IMR-90 (cell line): ENCODE measurements around the gene MMP10. TPM values are rescaled to one million over a fixed set of nuclear protein-coding genes. Genes with fewer than 3 reads are reported as not detected.

ENCODE experiments used
- ATAC-seq: fragments of 200-7000 bp; cut with Tn5 transposase; 2 replicates; pipeline ENCODE4 v1.9.1; 2020; ENCODE audit warnings: low read depth, mild to moderate bottlenecking, moderate library complexity
- BruUV-seq: library from RNA; stranded (reverse); fragments of 400-500 nt; replicated peaks from 2 replicates; lab custom pipeline; 2021; lab: Mats Ljungman, UMichigan
- CTCF ChIA-PET: fragments of 300-600 bp; formaldehyde crosslinking; extraction: SDS; loops from one replicate; lab custom pipeline; 2021; ENCODE audit warnings: antibody characterized with exemption; lab: Yijun Ruan, JAX
- POLR2A ChIA-PET: fragments of 300-600 bp; sonication (Branson Sonifier 250); formaldehyde crosslinking; loops from one replicate; lab custom pipeline; 2022; ENCODE audit warnings: antibody characterized with exemption; ENCODE audit not compliant: unreplicated experiment; lab: Charles Lee
- DNase-seq: peaks from one replicate; pipeline ENCODE4 v3.0.0; 2013
- H2AFZ ChIP-seq: replicated peaks from 2 replicates; pipeline ENCODE3; 2013; ENCODE audit warnings: low read length, mild to moderate bottlenecking; ENCODE audit not compliant: poor library complexity
- H2AK5ac ChIP-seq: 2 replicates; pipeline ENCODE4 v1.6.1; 2013; ENCODE audit warnings: low read depth, low read length, inconsistent platforms
- H2AK9ac ChIP-seq: replicated peaks from 2 replicates; pipeline ENCODE3; 2013; ENCODE audit warnings: mild to moderate bottlenecking, low read depth, low read length, moderate library complexity; ENCODE audit not compliant: poor library complexity
- H2BK120ac ChIP-seq: 2 replicates; pipeline ENCODE4 v1.6.1; 2013; ENCODE audit warnings: low read depth, low read length, inconsistent platforms
- H2BK15ac ChIP-seq: 3 replicates; pipeline ENCODE4 v1.6.1; 2013; ENCODE audit warnings: low read depth, low read length, inconsistent platforms
- H2BK20ac ChIP-seq: 2 replicates; pipeline ENCODE4 v1.6.1; 2013; ENCODE audit warnings: low read depth, mild to moderate bottlenecking, inconsistent platforms, low read length, moderate library complexity
- H2BK5ac ChIP-seq: 2 replicates; pipeline ENCODE4 v1.6.1; 2013; ENCODE audit warnings: mild to moderate bottlenecking, low read depth, low read length, inconsistent platforms; ENCODE audit not compliant: poor library complexity, severe bottlenecking
- H3K14ac ChIP-seq: replicated peaks from 2 replicates; pipeline ENCODE4 v1.6.1; 2013; ENCODE audit warnings: low read depth, low read length, inconsistent platforms
- H3K18ac ChIP-seq: 2 replicates; pipeline ENCODE4 v1.6.1; 2013; ENCODE audit warnings: low read depth, low read length, control low read depth
- H3K23ac ChIP-seq: 2 replicates; pipeline ENCODE4 v1.6.1; 2013; ENCODE audit warnings: low read depth, low read length, inconsistent platforms
- H3K27ac ChIP-seq: 2 replicates; pipeline ENCODE4 v1.5.1; 2013; ENCODE audit warnings: mild to moderate bottlenecking, control low read depth, low read length; ENCODE audit not compliant: insufficient read depth
- H3K27me3 ChIP-seq: 2 replicates; pipeline ENCODE4 v1.6.1; 2013; ENCODE audit warnings: low read length; ENCODE audit not compliant: control insufficient read depth, insufficient read depth
- H3K36me3 ChIP-seq: 2 replicates; pipeline ENCODE4 v1.6.1; 2013; ENCODE audit warnings: low read length, mixed read lengths; ENCODE audit not compliant: control insufficient read depth, insufficient read depth
- H3K4ac ChIP-seq: 2 replicates; pipeline ENCODE4 v1.6.1; 2013; ENCODE audit warnings: low read depth, low read length, inconsistent platforms
- H3K4me1 ChIP-seq: 2 replicates; pipeline ENCODE4 v1.6.1; 2013; ENCODE audit warnings: low read length, mixed read lengths; ENCODE audit not compliant: control insufficient read depth, insufficient read depth
- H3K4me2 ChIP-seq: 2 replicates; pipeline ENCODE4 v1.6.1; 2013; ENCODE audit warnings: low read depth, mild to moderate bottlenecking, control low read depth, low read length, moderate library complexity
- H3K4me3 ChIP-seq: 2 replicates; pipeline ENCODE4 v1.5.1; 2013; ENCODE audit warnings: low read depth, mild to moderate bottlenecking, control low read depth, low read length, moderate library complexity; ENCODE audit not compliant: insufficient read depth
- H3K56ac ChIP-seq: 2 replicates; pipeline ENCODE4 v1.6.1; 2013; ENCODE audit warnings: low read length, inconsistent platforms; ENCODE audit not compliant: insufficient read depth; ENCODE audit errors: extremely low read depth
- H3K79me1 ChIP-seq, 2 experiments: 2 replicates each; pipeline ENCODE4 v1.6.1; 2013; ENCODE audit warnings: low read length in 2 of 2, inconsistent platforms in 1 of 2, low read depth in 1 of 2
- H3K9ac ChIP-seq: 2 replicates; pipeline ENCODE4 v1.6.1; 2013; ENCODE audit warnings: low read depth, low read length, control low read depth
- H3K9me1 ChIP-seq: 2 replicates; pipeline ENCODE4 v1.6.1; 2013; ENCODE audit warnings: low read length, inconsistent platforms; ENCODE audit not compliant: insufficient read depth
- H3K9me3 ChIP-seq: 2 replicates; pipeline ENCODE4 v1.6.1; 2013; ENCODE audit warnings: low read length; ENCODE audit not compliant: control insufficient read depth, insufficient read depth
- H4K20me1 ChIP-seq: 2 replicates; pipeline ENCODE4 v1.6.1; 2013; ENCODE audit warnings: low read length, inconsistent platforms; ENCODE audit not compliant: insufficient read depth
- H4K5ac ChIP-seq: 2 replicates; pipeline ENCODE4 v1.6.1; 2013; ENCODE audit warnings: mild to moderate bottlenecking, low read depth, low read length, control low read depth
- H4K8ac ChIP-seq, 2 experiments: 2 replicates each; pipeline ENCODE4 v1.6.1; 2013; ENCODE audit warnings: low read depth in 2 of 2, low read length in 2 of 2, control low read depth in 1 of 2, inconsistent platforms in 1 of 2
- H4K91ac ChIP-seq: 2 replicates; pipeline ENCODE4 v1.6.1; 2013; ENCODE audit warnings: low read depth, low read length, inconsistent platforms; ENCODE audit not compliant: insufficient read depth
- BHLHE40 ChIP-seq: fragments of 150-350 bp; IDR thresholded peaks from 2 replicates; pipeline ENCODE4 v1.6.1; 2016; ENCODE audit warnings: mild to moderate bottlenecking, low read depth, low read length
- CEBPB ChIP-seq: IDR thresholded peaks from 2 replicates; pipeline ENCODE4 v1.6.1; 2012; ENCODE audit warnings: low read depth, low read length, improper control_type of control experiment
- CHD1 ChIP-seq: IDR thresholded peaks from 2 replicates; pipeline ENCODE4 v1.6.1; 2012; ENCODE audit warnings: low read depth, low read length, improper control_type of control experiment
- CTCF ChIP-seq: conservative IDR thresholded peaks from 2 replicates; pipeline ENCODE4 v1.5.1; 2012; ENCODE audit warnings: mild to moderate bottlenecking, low read depth, low read length, improper control_type of control experiment
- FOS ChIP-seq: fragments of 150-350 bp; IDR thresholded peaks from 2 replicates; pipeline ENCODE4 v1.6.1; 2016; ENCODE audit warnings: low read depth, low read length
- MAFK ChIP-seq: IDR thresholded peaks from 2 replicates; pipeline ENCODE4 v1.6.1; 2012; ENCODE audit warnings: low read depth, low read length, improper control_type of control experiment
- MAZ ChIP-seq: IDR thresholded peaks from 2 replicates; pipeline ENCODE4 v1.6.1; 2012; ENCODE audit warnings: low read depth, mild to moderate bottlenecking, low read length, improper control_type of control experiment, moderate library complexity, borderline replicate concordance
- MXI1 ChIP-seq: IDR thresholded peaks from 2 replicates; pipeline ENCODE4 v1.6.1; 2012; ENCODE audit warnings: low read depth, mild to moderate bottlenecking, low read length, moderate library complexity, borderline replicate concordance
- NFE2L2 ChIP-seq: fragments of 150-350 bp; IDR thresholded peaks from 2 replicates; pipeline ENCODE4 v1.6.1; 2016; ENCODE audit warnings: low read depth, mild to moderate bottlenecking, low read length
- POLR2A ChIP-seq: IDR thresholded peaks from 2 replicates; pipeline ENCODE4 v1.6.1; 2012; ENCODE audit warnings: mild to moderate bottlenecking, low read depth, low read length
- RAD21 ChIP-seq: IDR thresholded peaks from 2 replicates; pipeline ENCODE4 v1.6.1; 2012; ENCODE audit warnings: low read length, improper control_type of control experiment
- RCOR1 ChIP-seq: IDR thresholded peaks from 2 replicates; pipeline ENCODE4 v1.6.1; 2012; ENCODE audit warnings: mild to moderate bottlenecking, low read length, improper control_type of control experiment; ENCODE audit not compliant: insufficient replicate concordance
- RFX5 ChIP-seq: IDR thresholded peaks from 2 replicates; pipeline ENCODE4 v1.8.0; 2012; ENCODE audit warnings: low read depth, mild to moderate bottlenecking, low read length, moderate library complexity
- WGBS, 2 experiments: methylation state at CpG; one replicate each; pipeline versions ENCODE4 v1.1.5 to v1.1.7; 2013; ENCODE audit warnings: missing lambda C conversion rate in 2 of 2; ENCODE audit not compliant: insufficient read length in 1 of 2; ENCODE audit errors: extremely low coverage in 2 of 2; 5-methylcytosine and 5-hydroxymethylcytosine counted together
- dilution Hi-C: fragments of 300-500 bp; cut with HindIII; formaldehyde crosslinking; loops from one replicate; pipeline ENCODE4 v1.14.3; 2018; ENCODE audit warnings: low sequenced_read_pairs; ENCODE audit not compliant: unreplicated experiment
- in situ Hi-C: fragments of 300-500 bp; cut with MboI; formaldehyde crosslinking; loops from 3 replicates; pipeline ENCODE4 v1.14.3; 2019; ENCODE audit warnings: low sequenced_read_pairs, inconsistent platforms, mixed read lengths
- intact Hi-C: fragments of 100-400 bp; cut with micrococcal nuclease; formaldehyde crosslinking; loops from 2 replicates; pipeline ENCODE4 v1.10.0; 2022
- polyA plus RNA-seq, 3 experiments: library from polyadenylated mRNA; depleted of rRNA; stranded (reverse); fragments of >200 nt; gene quantifications; 2 replicates each; pipeline ENCODE4 v1.2.3, GENCODE V29; 2012; ENCODE audit warnings: low replicate concordance in 1 of 3
- total RNA-seq: library from RNA; depleted of rRNA; stranded (reverse); fragments of >200 nt; gene quantifications from 2 replicates; pipeline ENCODE4 v1.2.3, GENCODE V29; 2012
- TF ChIP-seq, protein P1 (sequence below): fragments of 150-350 bp; IDR thresholded peaks from 2 replicates; pipeline ENCODE4 v1.6.1; 2016; ENCODE audit warnings: low read depth, mild to moderate bottlenecking, low read length, moderate library complexity, borderline replicate concordance

MMP10 gene
- total and polyA plus RNA-seq, 2 of the 4 experiments (the other 2 are of a cell fraction): not detected

DNA sequence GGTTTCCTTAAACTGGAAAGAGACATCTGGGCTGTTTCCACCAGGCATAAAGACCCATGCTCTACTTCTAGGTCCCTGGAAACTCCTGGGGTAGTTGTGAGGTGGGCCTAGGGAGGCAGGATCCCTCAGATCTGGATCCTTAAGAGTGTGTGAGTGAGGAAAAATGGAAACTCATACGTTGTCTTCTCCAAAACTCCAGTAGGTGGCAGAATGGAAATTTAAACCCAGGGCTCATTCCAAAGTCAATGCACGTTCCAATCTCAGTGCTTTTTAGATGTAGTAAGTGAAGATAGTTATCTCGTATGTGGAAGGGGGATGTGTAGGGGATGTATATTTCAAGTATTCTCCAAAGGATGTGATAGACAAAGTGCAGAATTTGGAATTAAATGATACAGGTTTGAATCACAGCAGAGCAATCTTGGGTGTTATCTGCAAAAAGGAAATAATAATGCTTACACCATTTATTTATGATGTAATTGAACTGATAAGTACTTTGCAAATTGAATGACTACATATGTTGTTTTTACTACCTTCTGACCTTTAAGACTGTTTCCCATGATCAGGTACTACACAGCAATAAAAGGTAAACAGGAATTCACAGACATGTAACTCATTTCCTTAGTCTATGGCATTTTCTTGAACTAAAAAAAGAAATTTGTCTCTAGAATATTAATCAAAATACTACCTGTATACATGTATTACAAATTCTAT lies 30.7 kb upstream of the MMP10 start (continued):
- TF ChIP-seq BHLHE40: no peak

GRCh38 chr11:102809971-102810370 lies 29.5 kb upstream of the MMP10 start:
- ATAC-seq (no peak), DNase-seq (no peak)
- CTCF ChIA-PET: interaction anchor here (1.1 to 2.3 kb wide), 2 partner anchors 18 to 131 kb away, joined by 3 to 10 read pairs; no protein-coding TSS in a partner anchor
- Histone ChIP-seq H2AK5ac (no peak overlapping the region), H3K27me3 (peaks cover 3% of the 10 kb centered on the region), H3K9me3 (no peaks in the 10 kb centered on the region), H3K4me3 (no peak overlapping the region), H3K4me2 (no peak overlapping the region), H2BK5ac (no peak overlapping the region), H2AK9ac (no peak overlapping the region), H3K9me1 (no peaks in the 10 kb centered on the region), H4K8ac (no peak overlapping the region), H2AFZ (no peak overlapping the region), H3K79me1 (no peaks in the 10 kb centered on the region), H3K4ac (no peak overlapping the region), H4K20me1 (no peaks in the 10 kb centered on the region), H2BK15ac (no peak overlapping the region), H3K4me1 (no peaks in the 10 kb centered on the region), H2BK20ac (no peak overlapping the region), H3K56ac (no peak overlapping the region), H4K5ac (no peak overlapping the region), H3K23ac (no peak overlapping the region), H3K14ac (no peak overlapping the region), H3K27ac (no peak overlapping the region), H2BK120ac (no peak overlapping the region), H3K36me3 (no peaks in the 10 kb centered on the region), H4K91ac (no peak overlapping the region), H3K18ac (no peak overlapping the region), H3K9ac (no peak overlapping the region)
- no TSS peak for BruUV-seq
- intact Hi-C loops: loop anchor here (2.0 to 5.0 kb wide), 2 partner anchors 131 to 247 kb away; no protein-coding TSS in a partner anchor
- dilution Hi-C loops: no loop called here
- 67% methylated on average over 1 of the region's 2 CpGs; no CpG with 5 or more reads in 1 of the 2 experiments for WGBS, 2 experiments
- in situ Hi-C loops: loop anchor here (10.0 kb wide), 1 partner anchor 245 kb away; no protein-coding TSS in a partner anchor
- POLR2A ChIA-PET: no interaction called here
- TF ChIP-seq MXI1 (no peak), FOS (no peak), RAD21 (no peak), MAFK (no peak), POLR2A (no peak), RCOR1 (no peak), CEBPB (no peak), BHLHE40 (no peak), NFE2L2 (no peak), RFX5 (no peak), CHD1 (no peak), MAZ (no peak), CTCF (no peak)
- TF ChIP-seq, protein P1, sequence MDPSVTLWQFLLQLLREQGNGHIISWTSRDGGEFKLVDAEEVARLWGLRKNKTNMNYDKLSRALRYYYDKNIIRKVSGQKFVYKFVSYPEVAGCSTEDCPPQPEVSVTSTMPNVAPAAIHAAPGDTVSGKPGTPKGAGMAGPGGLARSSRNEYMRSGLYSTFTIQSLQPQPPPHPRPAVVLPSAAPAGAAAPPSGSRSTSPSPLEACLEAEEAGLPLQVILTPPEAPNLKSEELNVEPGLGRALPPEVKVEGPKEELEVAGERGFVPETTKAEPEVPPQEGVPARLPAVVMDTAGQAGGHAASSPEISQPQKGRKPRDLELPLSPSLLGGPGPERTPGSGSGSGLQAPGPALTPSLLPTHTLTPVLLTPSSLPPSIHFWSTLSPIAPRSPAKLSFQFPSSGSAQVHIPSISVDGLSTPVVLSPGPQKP: no peak
